HG03103 (cell line): ENCODE results near the gene STKLD1.
"Not testable (repeated sequence)": the region's sequence is repeated elsewhere in the genome, so short reads cannot be mapped to it uniquely, and the experiment has no call there.

Source experiments
- ATAC-seq: cut with Tn5 transposase; IDR thresholded peaks from one replicate; pipeline ENCODE4 v1.9.1; 2021; ENCODE audit warnings: low read depth; ENCODE audit not compliant: unreplicated experiment

STKLD1 gene

DNA sequence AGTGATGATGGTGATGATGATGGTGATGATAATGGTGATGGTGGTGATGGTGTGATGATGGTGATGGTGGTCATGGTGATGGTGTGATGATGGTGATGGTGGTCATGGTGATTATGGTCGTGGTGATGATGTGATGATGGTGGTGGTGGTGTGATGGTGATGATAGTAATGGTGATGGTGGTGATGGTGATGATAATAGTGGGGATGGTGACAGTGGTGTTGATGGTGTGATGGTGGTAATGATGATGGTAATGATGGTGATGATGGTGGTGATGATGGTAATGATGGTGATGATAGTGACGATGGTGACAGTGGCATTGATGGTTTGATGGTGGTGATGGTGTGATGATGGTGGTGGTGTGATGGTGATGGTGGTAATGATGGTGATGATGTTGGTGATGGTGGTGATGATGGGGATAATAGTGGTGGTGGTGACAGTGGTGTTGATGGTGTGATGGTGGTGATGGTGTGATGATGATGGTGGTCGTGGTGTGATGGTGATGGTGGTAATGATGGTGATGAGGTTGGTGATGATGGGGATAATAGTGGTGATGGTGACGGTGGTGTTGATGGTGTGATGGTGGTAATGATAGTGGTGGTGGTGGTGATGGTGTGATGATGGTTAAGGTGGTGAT is 6.5 kb downstream of the STKLD1 start:
- no peak for ATAC-seq

DNA sequence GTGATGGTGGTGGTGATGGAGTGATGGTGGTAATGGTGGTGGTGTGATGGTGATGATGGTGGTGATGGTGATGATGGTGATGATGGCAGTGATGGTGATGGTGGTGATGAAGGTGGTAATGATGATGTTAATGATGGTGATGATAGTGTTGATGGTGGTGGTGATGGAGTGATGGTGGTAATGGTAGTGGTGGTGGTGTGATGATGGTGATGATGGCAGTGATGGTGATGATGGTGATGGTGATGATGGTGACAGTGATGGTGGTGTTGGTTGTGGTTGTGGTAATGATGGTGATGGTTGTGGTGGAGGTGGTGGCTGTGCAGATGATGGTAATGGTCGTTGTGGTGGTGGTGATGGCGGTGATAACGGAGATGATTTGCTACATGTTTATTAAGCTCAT is 7.3 kb downstream of the STKLD1 start:
- ATAC-seq, result no peak

DNA sequence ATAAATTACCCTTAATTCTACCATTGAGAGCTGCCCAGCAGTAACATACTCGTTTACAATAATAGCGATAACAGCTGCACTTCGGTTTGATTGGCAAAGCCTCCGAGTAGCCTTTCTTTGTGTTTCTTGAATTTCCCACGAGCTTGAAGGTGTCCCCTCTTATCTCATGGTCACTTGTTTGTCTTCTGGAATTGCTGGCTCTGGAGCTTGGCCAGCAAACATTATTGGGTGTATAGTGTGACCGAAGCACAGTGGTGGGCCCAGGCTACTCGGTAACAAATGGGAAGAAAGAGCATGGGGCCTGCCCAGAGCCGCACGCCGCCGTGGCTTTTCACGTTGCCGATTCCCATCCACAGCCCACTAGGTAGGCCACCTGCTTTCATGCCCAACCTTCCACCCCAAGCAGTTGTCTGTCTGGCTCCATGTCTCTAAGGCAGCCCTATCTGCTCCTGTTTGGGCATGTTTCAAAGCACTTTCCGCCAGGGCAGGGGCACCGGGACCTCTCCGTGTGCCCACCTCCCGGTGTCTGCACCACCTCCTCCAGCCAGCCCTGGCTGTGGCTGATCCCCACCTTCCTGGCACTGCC is 8.7 kb downstream of the STKLD1 start:
- ATAC-seq, result no peak

DNA sequence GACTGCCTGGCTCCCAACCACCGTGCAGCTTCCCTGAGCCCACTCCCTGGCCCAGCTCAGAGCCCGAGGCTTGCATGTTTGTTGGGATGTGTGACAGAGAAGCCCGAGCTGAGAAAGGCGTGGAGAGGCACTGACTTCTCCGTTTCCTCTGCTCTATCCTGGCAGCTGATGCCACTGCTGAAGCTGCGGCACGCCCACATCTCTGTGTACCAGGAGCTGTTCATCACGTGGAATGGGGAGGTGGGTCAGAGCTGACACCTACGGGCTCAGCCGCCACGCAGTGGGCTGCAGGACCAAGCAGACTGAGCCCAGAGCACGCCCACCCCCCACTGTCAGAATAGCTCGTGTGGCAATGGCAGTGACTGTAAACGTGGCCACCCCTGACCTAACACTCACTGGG is 9.3 kb downstream of the STKLD1 start:
- no peak for ATAC-seq

DNA sequence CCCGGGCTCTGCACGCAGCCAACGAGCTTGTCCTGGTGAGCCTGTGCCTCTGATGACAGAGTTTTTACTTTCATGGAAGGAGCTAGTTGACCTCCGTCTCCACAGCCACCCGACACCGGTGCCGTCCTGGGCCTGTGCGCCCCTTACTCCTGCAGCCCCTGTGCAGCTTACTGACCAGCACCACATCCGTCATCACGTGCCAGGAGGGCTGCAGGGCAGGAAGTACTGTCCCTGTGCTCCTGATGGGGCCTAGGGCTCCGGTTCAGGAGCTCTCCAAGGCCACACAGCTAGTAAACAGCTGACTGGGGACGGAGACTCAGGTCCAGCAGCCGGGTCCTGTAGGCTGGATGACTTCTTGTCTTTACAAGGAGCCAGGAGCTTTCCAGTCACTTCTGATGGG is 10.2 kb downstream of the STKLD1 start:
- ATAC-seq, result no peak

DNA sequence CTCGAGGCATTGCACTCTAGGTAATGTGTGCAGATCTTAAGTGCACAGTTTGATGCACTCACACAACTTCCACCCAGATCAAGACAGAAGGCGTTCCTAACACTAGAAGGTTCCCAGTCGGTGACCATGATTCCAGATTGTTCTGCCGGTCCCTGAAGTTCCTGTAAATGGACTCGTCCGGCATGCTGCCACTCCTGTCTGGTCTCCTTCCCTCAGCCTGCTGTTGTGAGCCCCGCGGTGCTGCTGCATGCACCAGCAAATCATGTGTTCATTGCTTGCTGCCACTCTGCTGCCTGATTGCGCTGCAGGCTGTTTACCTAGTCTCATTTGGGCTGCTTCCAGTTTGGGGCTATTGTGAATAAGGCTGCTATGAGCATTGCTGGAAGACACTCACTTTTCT is 11.5 kb downstream of the STKLD1 start:
- no peak for ATAC-seq

DNA sequence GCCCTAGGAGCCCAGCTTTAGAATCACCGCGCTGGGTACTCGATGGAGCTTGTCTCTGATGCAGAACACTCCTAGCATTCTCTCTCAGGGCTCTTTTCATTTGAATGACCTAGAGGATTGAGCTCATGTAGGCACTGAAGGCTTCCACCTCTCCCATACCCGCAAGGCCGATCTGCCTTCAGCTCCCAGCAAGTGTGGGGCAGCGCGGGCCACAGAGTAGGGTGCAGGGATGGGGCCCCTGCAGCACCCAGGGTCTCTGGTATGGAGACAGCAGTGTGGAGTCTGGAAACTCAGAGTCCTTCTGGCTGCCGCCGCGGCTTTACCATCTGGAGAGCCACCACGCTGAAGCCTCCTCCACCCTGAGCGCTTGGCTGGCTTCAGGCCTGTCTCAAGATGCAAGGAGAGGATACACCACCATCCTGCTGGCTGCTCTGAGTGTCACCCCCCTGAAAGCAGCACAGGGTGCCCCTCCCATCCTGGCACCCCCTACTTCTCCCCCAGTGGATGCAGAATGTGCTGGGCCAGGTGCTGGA is 12.9 kb downstream of the STKLD1 start:
- no peak for ATAC-seq

DNA sequence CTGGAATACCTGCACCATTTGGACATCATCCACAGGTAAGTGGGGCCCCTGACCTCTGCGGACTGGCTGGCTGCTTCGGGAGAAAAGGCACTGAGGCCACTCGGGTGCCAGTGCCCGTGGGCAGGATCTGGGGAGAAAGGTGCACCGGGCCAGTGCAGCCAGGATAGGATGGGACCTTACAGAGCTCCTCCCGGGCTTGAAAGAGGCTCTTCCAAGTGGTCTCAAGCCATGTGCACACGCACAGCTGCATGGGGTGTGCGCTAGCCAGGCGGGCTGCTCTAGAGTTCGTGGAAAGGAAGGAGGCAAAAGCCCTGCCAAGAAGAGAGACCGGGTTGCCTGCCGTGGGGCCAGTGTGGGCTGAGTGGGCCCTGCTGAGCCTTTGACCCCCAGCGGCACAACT is 13.4 kb downstream of the STKLD1 start:
- no peak for ATAC-seq

DNA sequence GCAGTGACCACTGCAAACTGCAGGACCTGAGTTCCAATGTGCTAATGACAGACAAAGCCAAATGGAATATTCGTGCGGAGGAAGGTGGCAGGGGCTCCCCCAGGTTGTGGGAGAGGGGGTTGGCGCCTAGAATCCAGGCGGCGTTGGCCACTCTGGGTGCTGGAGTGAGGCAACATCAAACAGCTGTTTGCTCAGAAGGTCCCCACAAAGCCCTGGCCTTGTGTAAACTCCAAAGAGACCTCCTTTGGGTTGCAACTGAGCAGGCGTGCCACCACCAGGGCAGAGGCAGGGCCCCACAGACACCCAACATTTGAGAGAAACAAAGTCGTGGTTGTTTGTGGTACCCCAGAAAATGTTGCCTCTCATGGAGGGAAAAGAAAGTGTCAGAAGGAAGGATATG is 14.5 kb downstream of the STKLD1 start:
- ATAC-seq, result no peak

DNA sequence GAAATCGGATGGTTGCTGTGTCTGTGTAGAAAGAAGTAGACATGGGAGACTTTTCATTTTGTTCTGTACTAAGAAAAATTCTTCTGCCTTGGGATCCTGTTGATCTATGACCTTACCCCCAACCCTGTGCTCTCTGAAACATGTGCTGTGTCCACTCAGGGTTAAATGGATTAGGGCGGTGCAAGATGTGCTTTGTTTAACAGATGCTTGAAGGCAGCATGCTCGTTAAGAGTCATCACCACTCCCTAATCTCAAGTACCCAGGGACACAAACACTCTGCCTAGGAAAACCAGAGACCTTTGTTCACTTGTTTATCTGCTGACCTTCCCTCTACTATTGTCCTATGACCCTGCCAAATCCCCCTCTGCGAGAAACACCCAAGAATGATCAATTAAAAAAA is 15.3 kb downstream of the STKLD1 start:
- not testable (repeated sequence) for ATAC-seq

DNA sequence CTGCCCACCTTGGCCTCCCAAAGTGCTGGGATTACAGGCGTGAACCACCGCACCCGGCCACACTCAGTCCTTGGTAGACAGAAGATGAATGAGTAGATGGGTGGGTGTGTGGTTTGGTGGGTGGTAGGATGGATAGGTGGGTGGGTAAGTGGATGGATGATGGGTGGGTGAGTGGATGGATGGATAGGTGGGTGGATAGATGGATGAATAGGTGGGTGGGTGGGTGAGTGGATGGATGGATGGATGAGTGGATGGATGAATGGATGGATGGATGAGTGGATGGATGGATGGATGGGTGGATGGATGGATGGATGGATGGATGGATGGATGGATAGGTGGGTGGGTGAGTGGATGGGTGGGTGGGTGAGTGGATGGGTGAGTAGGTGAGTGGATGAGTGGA is 16.1 kb downstream of the STKLD1 start:
- ATAC-seq, result not testable (repeated sequence)

DNA sequence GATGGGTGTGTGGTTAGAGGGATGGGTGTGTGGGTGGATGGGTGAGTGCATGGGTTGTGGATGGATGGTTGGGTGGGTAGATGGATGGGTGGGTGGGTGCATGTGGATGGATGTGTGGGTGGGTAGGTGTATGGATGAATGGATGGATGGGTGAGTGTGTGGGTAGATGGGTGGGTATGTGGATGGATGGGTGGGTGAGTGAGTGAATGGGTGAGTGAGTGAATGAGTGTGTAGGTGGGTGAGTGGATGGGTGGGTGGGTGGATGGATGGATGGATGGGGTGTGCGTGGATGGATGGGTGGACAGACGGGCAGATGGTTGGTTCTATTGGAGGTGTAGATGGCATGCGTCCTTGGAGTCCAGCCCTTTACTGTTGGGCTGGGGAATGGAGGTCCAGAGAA is 17.2 kb downstream of the STKLD1 start:
- ATAC-seq, result no peak

DNA sequence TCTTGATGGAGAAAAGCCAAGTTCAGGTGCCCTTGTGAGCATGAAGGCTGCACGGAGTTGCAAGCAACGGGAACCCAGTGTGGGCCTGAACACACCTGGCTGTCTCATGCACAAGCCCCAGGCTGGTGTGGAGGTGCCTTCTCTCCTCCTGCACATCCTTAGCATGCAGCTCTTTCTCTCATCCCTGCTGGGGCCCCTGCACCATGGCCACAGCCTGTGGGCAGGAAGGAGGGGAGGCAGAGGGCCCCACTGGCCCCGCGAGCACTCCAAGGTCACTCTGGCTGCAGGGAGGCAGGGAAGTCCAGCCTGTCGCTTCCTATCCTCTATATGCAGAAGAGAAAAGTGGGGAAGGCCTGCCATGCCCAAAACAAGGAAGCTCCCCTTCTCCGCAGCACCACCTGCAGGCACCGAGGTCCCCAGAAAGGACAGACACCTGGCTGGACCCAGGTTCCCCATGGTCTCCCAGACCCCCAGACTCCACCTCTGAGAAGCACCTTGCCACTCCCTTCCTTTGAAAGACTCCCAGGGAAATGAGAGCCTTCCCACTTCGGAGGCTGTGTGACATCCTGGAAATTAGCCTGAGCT is 18.6 kb downstream of the STKLD1 start:
- no peak for ATAC-seq

DNA sequence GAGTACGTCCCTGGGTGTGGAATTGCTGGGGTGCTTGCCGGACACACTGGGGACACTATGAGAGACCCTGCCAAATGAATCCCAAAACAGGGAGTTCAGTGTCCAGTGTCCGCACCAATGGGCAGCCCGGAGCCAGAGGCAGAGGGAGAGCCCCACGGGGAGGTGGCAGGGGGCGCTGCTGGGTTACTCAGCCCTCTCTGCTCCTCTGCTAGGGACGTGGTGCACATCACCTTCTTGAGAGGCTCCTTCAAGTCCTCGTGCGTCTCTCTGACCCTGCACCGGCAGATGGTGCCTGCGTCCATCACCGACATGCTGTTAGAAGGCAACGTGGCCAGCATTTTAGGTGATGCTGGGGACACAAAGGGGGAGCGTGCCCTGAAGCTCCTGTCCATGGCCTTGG is 20.8 kb downstream of the STKLD1 start:
- no peak for ATAC-seq

DNA sequence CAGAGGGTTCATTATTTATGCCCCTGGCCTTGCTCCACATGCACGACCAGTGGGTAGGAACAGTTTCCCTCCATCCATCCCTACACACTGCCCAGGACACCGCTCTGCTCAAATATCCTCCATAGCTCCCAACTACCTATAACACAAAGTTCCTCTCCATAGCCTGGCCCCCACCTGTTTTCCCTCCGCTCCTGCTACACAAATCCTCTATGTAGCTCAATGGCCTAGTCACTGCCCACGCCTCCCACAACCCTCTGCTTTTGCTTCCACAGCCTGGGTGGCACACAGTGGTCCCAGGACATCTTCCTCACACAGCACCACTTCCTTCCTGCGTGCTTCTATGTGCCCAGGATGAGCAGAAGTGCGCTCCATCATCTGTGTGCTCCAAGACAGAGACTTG is 21.2 kb downstream of the STKLD1 start:
- no peak for ATAC-seq

DNA sequence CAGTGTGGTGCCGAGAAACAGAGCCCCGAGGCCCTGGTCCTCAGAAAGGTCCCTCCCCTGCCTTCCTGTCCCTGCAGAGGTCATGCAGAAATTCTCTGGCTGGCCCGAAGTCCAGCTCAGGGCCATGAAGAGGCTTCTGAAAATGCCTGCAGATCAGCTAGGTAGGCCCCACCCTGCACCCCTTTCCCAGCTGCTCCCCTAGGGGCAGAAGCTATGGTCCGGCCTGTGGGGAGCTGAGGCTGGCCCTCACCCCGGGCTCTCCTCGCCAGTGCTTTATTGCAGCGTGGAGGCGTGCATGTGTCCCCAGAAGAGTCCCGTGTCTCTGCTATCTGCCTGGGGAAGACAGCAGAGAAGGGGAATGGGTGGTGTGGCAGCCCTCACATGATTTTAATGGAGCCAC is 21.7 kb downstream of the STKLD1 start:
- no peak for ATAC-seq

DNA sequence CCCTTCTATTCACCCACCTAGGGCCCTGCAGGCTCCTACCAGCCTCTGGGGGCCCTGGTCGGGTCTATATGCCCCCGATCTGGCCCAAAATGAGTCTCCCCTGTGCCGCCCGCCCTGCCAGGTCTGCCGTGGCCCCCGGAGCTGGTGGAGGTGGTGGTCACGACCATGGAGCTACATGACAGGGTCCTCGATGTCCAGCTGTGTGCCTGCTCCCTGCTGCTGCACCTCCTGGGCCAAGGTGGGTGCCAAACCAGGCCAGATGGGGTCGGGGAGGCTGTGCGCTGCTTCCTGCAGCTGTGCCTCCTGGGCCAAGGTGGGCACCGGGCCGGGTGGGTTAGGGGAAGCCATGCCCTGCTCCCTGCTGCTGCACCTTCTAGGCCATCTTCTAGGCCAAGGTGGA is 24.1 kb downstream of the STKLD1 start:
- ATAC-seq, result no peak

DNA sequence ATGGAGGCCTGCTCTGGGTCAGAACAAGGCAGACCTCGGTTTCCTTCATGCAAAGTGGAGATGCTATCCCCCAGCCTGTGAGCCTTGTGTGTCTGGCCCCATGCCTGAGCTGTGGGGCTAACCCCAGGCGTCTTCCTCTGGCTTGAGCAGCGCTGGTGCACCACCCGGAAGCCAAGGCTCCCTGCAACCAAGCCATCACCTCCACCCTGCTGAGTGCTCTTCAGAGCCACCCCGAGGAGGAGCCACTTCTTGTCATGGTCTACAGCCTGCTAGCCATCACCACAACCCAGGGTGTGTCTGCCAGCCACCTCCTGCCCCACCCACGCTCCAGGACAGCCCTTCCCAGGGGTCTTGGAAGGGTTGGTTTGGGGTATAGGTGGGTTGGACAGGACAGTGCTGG is 25.4 kb downstream of the STKLD1 start:
- ATAC-seq, result no peak

DNA sequence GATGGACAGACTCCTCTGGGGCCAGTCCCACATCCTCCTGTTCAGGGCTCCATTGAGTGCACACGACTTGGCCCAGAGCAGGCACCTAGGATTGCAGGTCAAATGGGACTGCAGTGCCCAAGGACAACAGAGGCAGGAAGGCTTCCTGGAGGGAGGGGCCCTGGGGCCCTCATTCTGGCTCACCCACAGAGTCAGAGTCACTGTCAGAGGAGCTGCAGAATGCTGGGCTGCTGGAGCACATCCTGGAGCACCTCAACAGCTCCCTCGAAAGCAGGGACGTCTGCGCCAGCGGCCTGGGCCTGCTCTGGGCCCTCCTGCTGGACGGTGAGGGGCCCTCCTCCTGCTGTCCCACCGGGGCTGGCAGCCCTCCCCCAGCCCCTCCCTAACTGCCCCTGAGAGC is 26.5 kb downstream of the STKLD1 start:
- no peak for ATAC-seq

DNA sequence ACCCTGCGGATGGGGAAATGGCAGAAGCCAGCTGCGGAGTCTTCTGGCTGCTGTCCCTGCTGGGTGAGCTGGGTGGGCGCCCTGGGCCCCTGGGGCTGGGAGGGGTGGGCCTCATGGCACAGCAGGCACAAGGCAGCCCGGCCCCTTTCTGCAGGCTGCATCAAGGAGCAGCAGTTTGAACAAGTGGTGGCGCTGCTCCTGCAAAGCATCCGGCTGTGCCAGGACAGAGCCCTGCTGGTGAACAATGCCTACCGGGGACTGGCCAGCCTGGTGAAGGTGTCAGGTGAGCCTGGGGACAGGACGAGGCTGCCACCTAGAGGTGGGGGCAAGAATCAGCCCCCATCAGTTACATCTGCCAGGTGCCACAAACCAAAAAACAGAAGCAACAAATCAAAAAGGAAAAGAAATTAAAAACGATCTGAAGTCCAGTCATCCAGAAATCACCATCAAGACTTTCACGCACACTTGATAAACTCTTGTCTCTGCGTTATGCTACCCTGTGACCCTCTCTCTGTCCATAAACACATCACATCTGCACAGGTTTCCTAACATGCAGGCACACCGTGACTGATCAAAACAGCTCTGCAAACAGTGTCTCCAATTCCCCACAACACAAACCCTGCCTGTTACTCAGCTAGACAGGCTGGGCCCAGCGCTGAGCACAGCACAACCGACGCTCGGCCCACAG is 27.7 kb downstream of the STKLD1 start:
- no peak for ATAC-seq

DNA sequence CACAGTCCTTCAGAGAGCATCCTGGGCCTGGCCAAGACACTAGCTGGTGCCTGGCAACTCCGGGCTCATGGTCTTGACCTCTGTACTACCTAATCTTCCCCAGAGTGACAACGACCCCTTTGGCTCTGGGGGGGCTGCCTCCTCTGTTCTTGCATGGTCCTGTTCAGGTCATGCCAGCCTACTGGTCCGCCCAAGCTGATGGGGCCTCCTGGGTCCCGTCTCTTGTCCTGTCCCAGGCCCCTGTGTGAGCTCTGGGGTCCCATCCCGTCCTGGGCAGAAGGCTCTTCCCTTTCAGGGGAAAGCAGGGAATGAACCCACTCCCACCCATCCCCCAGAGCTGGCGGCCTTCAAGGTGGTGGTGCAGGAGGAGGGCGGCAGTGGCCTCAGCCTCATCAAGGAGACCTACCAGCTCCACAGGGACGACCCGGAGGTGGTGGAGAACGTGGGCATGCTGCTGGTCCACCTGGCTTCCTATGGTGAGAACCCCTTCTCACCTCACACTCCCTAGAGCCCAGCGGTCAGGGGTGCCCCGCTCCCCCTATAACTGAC is 28.4 kb downstream of the STKLD1 start:
- ATAC-seq, result no peak
